Measurements from ENCODE around the gene MAN1A1.

The MAN1A1 gene

GRCh38 chr6:119160911-119161310, 188.7 kb downstream of the MAN1A1 start:
- no peaks in the 10 kb centered on the region for H4K20me1 ChIP-seq (ENCODE audit: low read depth, low read length)
- no peaks in the 10 kb centered on the region for H3K79me2 ChIP-seq (ENCODE audit: insufficient read depth, low read length)
- H3F3A ChIP-seq (ENCODE audit: insufficient read depth): no peaks in the 10 kb centered on the region
- no peaks in the 10 kb centered on the region for H3K36me3 ChIP-seq (ENCODE audit: low read length)
- H3K9ac ChIP-seq (ENCODE audit: low read length): no peak overlapping the region
- H3K27me3 ChIP-seq (ENCODE audit: low read length): no peaks in the 10 kb centered on the region; the same call in 1 of the 2 replicates
- TF ChIP-seq, protein P1, sequence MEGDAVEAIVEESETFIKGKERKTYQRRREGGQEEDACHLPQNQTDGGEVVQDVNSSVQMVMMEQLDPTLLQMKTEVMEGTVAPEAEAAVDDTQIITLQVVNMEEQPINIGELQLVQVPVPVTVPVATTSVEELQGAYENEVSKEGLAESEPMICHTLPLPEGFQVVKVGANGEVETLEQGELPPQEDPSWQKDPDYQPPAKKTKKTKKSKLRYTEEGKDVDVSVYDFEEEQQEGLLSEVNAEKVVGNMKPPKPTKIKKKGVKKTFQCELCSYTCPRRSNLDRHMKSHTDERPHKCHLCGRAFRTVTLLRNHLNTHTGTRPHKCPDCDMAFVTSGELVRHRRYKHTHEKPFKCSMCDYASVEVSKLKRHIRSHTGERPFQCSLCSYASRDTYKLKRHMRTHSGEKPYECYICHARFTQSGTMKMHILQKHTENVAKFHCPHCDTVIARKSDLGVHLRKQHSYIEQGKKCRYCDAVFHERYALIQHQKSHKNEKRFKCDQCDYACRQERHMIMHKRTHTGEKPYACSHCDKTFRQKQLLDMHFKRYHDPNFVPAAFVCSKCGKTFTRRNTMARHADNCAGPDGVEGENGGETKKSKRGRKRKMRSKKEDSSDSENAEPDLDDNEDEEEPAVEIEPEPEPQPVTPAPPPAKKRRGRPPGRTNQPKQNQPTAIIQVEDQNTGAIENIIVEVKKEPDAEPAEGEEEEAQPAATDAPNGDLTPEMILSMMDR (IDR thresholded peaks at IDR 0.05; ENCODE audit: insufficient read depth, low read length, poor library complexity, severe bottlenecking): no peak
- no peak for TF ChIP-seq EZH2phosphoT487 (conservative IDR thresholded peaks at IDR 0.05; ENCODE audit: low read length)
- H3K27ac ChIP-seq (ENCODE audit: low read depth, low read length): no peak overlapping the region
- no peaks in the 10 kb centered on the region for H3K9me3 ChIP-seq (ENCODE audit: insufficient read depth, low read length)
- H3K4me2 ChIP-seq (ENCODE audit: low read depth, low read length, poor library complexity, severe bottlenecking): no peak overlapping the region
- no peaks in the 10 kb centered on the region for H3K9me2 ChIP-seq (replicated peaks; ENCODE audit: insufficient read depth, low read length)
- H2AFZ ChIP-seq (ENCODE audit: low read depth, low read length, severe bottlenecking): no peak overlapping the region
- no peak overlapping the region for H3K4me3 ChIP-seq (ENCODE audit: insufficient read depth, low read length, poor library complexity, severe bottlenecking)

DNA sequence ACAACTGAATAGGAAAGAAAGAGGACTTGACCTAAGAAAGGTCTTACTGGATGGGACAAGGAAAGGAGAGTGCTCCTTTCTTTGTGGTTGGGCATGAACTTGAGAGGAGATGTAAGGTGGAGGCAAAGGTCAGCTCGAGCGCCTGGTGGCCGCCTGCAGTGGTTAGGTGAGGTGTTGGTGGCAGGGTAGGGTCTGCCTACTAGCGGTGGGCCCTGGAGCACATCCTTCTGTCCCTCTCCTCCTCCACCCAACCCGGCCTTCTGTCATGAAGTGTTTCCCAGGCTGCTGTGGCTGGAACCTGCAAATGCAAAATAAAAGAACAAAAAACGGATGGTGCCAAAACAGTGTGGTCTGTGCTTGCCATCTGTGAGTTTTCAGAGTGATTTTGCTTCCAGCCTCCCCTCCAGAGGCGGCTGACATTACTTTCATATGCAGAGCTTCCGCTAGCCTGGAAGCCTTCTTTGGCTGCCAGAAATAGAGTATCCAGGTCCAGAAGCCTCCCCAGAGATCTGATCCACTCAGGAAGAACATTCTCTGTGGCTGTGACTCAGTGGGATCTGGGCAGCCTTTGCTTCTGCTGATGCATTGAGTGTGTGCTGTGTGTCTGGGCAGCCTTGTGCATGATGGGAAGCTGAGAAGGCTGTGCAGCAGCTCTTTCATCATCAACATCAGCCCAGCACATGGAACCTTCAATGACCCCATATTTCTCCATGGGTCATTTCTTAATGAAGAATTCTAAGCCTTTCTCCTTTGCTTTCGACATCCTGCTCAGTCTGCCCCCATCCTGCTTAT, 191.3 kb downstream of the MAN1A1 start:
- H3K9ac ChIP-seq (ENCODE audit: low read length): no peak overlapping the region
- no peak overlapping the region for H3K4me3 ChIP-seq (ENCODE audit: insufficient read depth, low read length, poor library complexity, severe bottlenecking)
- no peak overlapping the region for H3K4me2 ChIP-seq (ENCODE audit: low read depth, low read length, poor library complexity, severe bottlenecking)
- no peak overlapping the region for H2AFZ ChIP-seq (ENCODE audit: low read depth, low read length, severe bottlenecking)
- no peaks in the 10 kb centered on the region for H3K9me3 ChIP-seq (ENCODE audit: insufficient read depth, low read length)
- H3F3A ChIP-seq (ENCODE audit: insufficient read depth): no peaks in the 10 kb centered on the region
- no peaks in the 10 kb centered on the region for H3K9me2 ChIP-seq (replicated peaks; ENCODE audit: insufficient read depth, low read length)
- no peaks in the 10 kb centered on the region; the same call in 1 of the 2 replicates for H3K27me3 ChIP-seq (ENCODE audit: low read length)
- TF ChIP-seq, protein P1 (IDR thresholded peaks at IDR 0.05; ENCODE audit: insufficient read depth, low read length, poor library complexity, severe bottlenecking): no peak
- TF ChIP-seq EZH2phosphoT487 (conservative IDR thresholded peaks at IDR 0.05; ENCODE audit: low read length): no peak
- H3K27ac ChIP-seq (ENCODE audit: low read depth, low read length): no peak overlapping the region
- H4K20me1 ChIP-seq (ENCODE audit: low read depth, low read length): no peaks in the 10 kb centered on the region
- no peaks in the 10 kb centered on the region for H3K36me3 ChIP-seq (ENCODE audit: low read length)
- no peaks in the 10 kb centered on the region for H3K79me2 ChIP-seq (ENCODE audit: insufficient read depth, low read length)

DNA sequence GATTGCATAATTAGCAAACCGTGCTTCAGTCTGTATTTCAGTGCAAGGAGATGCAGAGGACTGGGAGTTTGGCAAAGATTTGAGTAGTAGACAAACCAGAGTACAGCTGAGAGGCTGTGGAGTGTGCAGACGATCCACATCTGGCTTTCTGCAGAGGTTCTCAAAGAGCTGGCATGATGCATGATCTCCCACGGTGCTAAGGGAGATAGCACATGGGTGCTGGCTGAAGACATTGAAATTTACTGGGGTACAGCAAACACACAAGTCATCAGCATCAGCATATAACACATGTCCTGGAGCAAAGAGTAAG, 192.1 kb downstream of the MAN1A1 start:
- TF ChIP-seq, protein P1 (IDR thresholded peaks at IDR 0.05; ENCODE audit: insufficient read depth, low read length, poor library complexity, severe bottlenecking): no peak
- TF ChIP-seq EZH2phosphoT487 (conservative IDR thresholded peaks at IDR 0.05; ENCODE audit: low read length): no peak
- no peaks in the 10 kb centered on the region for H3K79me2 ChIP-seq (ENCODE audit: insufficient read depth, low read length)

More for the DNA sequence above, 192.1 kb downstream of the MAN1A1 start:
- Histone ChIP-seq H3K27me3 (ENCODE audit: low read length) (no peaks in the 10 kb centered on the region; the same call in 1 of the 2 replicates), H3K36me3 (ENCODE audit: low read length) (no peaks in the 10 kb centered on the region), H3K4me2 (ENCODE audit: low read depth, low read length, poor library complexity, severe bottlenecking) (no peak overlapping the region), H3K9me3 (ENCODE audit: insufficient read depth, low read length) (no peaks in the 10 kb centered on the region), H3K27ac (ENCODE audit: low read depth, low read length) (no peak overlapping the region), H3F3A (ENCODE audit: insufficient read depth) (no peaks in the 10 kb centered on the region), H3K9ac (ENCODE audit: low read length) (no peak overlapping the region), H3K4me3 (ENCODE audit: insufficient read depth, low read length, poor library complexity, severe bottlenecking) (no peak overlapping the region), H3K9me2 (replicated peaks; ENCODE audit: insufficient read depth, low read length) (no peaks in the 10 kb centered on the region), H2AFZ (ENCODE audit: low read depth, low read length, severe bottlenecking) (no peak overlapping the region), H4K20me1 (ENCODE audit: low read depth, low read length) (no peaks in the 10 kb centered on the region)

Measured in SU-DHL-6 (cell line).